ENCODE data around the gene MAP2K6.

MAP2K6 gene

DNA sequence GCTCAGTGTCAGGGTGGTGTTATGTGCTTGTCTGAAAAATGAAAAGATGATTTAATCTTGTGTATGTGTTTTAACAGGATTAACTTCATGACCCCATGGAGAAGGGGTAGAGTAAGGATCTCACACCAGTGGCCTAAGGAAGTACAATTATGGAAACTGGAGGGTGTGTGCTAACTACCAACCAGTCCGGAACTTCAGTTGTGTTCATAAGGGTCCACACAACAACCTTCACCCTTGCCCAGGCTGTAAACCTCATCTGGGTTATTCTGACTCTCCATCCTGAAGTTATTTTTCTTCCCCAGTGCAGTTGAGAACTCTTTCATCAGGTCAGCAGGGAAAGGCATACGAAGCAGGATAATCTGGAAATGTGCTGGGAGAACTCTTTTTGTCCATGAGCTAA, 158.9 kb downstream of the MAP2K6 start:
- no peak for DNase-seq (ENCODE audit: low read depth in 1 of 2, low spot score in 1 of 2)
- no peak for TF ChIP-seq JUND (IDR thresholded peaks at IDR 0.05; ENCODE audit: low read depth)
- in situ Hi-C loops (cut with HindIII; ENCODE audit: low pct_unique_long_range_greater_than_20kb, low sequenced_read_pairs): no loop called here

DNA sequence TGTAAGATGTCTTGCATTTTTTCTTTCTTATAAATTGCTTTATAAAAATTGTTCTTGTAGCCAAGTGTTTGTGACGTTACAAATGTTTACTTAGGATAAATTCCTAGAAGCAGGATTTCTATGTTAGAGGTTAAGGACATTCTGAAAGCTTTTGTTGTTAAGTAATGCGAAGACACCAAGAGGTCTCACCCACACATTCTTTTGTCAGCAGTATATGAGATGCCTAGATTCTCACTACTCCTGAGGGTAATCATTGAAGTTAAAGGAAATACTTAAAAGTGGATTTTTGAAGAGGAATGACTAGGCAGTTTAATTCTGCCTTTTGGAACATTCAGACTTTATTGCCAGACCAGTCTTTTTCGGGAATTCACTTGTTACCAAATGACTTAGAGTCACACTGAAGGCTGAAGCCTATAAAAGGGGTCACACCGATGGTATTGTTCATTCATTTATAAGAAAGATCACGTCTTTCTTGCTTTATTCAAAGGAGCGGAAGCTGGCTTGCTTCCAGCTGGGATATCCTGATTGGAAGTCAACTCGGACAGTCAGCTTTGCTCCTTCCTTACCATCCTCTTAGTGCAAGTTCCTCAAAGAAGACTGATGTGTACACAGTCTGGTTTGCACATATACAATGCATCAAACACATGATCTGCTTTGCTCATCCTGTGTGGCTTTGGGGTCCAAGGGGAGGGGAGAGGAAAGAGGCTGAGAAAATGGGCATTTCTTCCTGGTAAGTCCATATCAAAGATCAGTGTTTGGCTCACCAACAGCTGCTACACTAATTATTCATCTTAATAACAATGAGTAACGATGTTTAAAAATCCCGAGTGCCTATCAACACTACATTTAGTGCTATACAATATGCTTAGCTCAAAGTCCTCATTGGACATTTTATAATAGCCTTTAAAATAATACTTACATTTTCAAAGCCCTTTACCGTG, 160.0 kb downstream of the MAP2K6 start:
- no peak for DNase-seq (ENCODE audit: low read depth in 1 of 2, low spot score in 1 of 2)
- no peak for TF ChIP-seq JUND (IDR thresholded peaks at IDR 0.05; ENCODE audit: low read depth)
- in situ Hi-C loops (cut with HindIII; ENCODE audit: low pct_unique_long_range_greater_than_20kb, low sequenced_read_pairs): no loop called here

DNA sequence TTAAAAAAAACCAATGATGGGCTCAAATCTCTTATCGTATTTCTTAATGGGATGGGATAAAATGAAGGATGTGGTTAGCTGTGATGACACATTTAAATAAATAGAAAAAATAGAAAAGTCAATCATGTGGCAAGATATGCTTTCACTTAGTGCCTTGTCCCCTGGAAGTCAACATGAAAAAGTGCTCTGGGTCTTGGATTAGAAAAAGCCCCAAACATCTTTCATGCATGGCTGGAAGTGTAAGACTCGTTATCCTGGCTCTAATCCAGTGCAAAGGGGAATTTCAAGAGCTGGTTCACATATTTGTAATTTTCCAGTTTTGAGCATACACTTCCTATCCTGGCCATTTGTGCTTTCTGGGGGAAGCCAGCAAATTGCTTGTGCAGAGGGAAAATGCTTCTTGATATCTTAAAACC, 160.9 kb downstream of the MAP2K6 start:
- in situ Hi-C loops (cut with HindIII; ENCODE audit: low pct_unique_long_range_greater_than_20kb, low sequenced_read_pairs): no loop called here
- no peak for DNase-seq (ENCODE audit: low read depth in 1 of 2, low spot score in 1 of 2)
- no peak for TF ChIP-seq JUND (IDR thresholded peaks at IDR 0.05; ENCODE audit: low read depth)

DNA sequence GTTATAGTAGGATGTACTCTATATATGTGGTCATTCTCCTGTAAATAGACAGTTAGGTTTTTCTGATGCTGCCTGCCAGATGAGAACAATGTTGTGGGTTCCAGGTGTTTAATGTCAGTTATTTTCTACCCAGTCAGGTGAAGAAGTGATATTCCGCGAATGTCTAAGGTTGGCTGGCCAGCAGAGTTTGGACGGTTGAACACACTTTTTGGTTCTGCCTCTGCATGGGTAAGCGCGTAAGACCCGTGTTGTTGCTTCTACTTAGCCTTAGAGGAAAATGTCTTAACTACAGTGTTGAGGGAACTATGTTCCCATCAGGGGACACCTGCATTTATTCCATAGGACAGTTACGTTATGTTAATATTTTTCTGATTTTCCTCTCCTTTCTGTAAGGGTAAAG, 162.6 kb downstream of the MAP2K6 start:
- TF ChIP-seq JUND (IDR thresholded peaks at IDR 0.05; ENCODE audit: low read depth): no peak
- in situ Hi-C loops (cut with HindIII; ENCODE audit: low pct_unique_long_range_greater_than_20kb, low sequenced_read_pairs): no loop called here
- no peak for DNase-seq (ENCODE audit: low read depth in 1 of 2, low spot score in 1 of 2)

DNA sequence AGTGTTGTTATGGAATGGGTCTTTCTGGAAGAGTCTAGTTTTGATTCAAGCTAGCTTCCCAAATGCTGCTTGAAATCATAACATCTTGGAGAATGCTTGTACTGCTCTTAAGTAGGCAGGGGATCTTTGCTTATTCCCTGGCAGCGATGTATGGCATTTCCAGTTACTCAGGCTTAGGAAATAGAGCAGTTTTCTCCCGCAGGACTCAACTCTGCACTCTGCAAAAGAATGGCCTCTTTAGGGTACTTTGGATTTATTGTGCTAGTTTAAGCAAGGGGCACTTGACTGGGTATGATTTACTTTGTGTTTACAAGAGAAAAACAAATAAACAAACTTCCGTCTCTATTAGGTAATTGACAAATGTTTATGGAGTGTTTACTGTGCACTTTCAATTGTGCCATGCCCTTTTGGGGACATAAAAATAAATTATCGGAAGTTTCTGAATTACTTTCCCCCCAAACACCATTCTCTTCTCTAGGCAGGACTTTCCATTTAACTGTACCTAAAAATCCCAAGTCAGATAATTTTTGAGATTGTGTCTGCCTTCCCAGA, 164.0 kb downstream of the MAP2K6 start:
- TF ChIP-seq JUND (IDR thresholded peaks at IDR 0.05; ENCODE audit: low read depth): no peak
- in situ Hi-C loops (cut with HindIII; ENCODE audit: low pct_unique_long_range_greater_than_20kb, low sequenced_read_pairs): no loop called here
- no peak for DNase-seq (ENCODE audit: low read depth in 1 of 2, low spot score in 1 of 2)

DNA sequence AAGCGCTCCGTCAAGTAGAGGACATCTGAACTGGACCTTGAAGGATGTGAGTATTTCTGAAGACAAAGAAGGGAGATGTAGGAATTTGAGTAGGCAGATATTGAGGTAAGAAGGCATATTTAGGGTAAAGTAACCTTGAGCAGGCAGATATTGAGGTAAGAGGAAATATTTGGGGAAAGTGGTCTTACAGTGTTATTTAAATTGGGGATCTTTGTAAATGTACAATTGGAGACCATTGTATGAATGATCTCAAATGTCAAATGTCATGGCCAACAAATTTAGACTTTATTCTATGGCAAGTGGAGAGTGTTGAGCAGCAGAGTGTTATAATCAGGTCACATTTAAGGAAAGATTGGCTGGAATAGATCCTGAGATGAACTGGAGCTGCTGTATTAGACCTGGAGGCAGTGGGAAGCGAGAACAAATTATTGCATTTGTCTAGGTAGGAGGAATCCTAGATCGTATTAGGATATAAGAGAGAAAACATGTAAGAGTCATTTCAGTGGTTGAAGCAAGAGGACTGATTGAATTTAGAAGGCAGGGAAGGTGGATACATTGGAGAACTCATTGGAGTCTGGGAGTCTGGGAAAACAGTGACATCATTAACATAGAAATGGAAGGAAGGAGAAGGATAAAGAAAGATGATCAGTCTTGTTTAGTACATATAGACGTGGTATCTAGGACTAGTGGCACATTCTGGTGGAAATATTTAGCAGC, 165.6 kb downstream of the MAP2K6 start:
- no peak for TF ChIP-seq JUND (IDR thresholded peaks at IDR 0.05; ENCODE audit: low read depth)
- no peak for DNase-seq (ENCODE audit: low read depth in 1 of 2, low spot score in 1 of 2)
- in situ Hi-C loops (cut with HindIII; ENCODE audit: low pct_unique_long_range_greater_than_20kb, low sequenced_read_pairs): no loop called here

DNA sequence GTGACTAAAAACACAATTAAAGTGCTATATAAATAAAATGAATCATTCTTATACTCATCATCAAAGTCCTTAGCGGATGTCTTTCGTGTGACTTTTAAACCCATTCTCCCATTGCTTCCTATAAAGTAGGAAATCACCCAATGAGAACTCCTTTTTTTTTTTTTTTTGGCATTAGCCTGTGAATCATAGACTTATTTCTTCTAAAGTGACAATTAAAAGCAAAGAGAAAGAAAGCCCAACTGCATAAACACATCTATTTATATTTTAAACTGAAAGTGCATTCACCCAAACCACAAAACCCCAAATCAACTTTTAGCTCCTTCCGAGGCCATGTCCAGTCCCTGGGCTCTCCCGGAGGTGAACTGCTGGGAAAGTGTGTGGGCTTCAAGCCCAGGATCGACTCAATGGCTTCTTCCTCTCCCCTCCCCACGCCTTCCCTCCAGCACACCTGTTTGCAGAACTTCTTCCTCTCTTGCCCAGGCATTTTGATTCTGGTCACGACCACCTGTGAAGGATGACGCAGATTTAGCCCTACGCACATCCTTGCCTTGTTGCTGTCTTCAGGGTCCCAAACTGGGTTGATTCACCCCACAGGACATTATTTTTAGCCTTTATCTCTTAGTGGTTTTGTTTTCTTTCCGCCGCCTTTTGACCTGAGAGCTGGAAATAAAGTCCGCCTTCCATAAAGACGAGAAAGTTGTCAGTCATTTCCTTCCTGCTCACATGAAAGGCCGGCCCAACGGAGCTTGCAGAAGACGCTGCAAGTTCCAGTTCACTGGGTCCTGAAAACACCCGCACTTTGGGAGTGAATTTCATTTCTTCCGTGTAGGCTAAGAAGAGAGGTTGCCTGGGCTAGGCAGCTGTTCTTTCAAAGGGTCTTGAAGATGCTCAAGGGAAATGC, 166.8 kb downstream of the MAP2K6 start:
- DNase-seq (ENCODE audit: low read depth in 1 of 2, low spot score in 1 of 2): no peak
- in situ Hi-C loops (cut with HindIII; ENCODE audit: low pct_unique_long_range_greater_than_20kb, low sequenced_read_pairs): no loop called here

DNA sequence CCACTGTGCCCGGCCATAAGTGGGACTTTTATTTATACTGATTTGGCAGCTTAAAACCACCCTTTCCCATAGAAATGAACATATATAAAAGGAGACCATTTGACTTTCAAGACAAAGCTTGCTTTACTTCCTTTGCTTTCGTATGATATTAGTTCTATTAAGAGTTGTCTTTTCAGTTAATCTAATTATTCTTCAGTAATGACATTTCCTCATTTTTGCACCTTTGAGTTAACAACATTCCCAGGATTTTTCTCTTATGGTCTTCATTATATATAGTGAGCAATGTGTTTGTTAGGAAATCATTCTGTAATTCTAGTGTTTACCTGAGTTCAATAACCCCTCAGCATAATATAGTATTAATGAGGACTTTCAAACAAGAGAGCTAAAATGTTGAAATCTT, 173.8 kb downstream of the MAP2K6 start:
- no peak for TF ChIP-seq JUND (IDR thresholded peaks at IDR 0.05; ENCODE audit: low read depth)
- no peak for DNase-seq (ENCODE audit: low read depth in 1 of 2, low spot score in 1 of 2)
- in situ Hi-C loops (cut with HindIII; ENCODE audit: low pct_unique_long_range_greater_than_20kb, low sequenced_read_pairs): no loop called here

More for the DNA sequence above, 166.8 kb downstream of the MAP2K6 start:
- TF ChIP-seq JUND (IDR thresholded peaks at IDR 0.05; ENCODE audit: low read depth): no peak

DNA sequence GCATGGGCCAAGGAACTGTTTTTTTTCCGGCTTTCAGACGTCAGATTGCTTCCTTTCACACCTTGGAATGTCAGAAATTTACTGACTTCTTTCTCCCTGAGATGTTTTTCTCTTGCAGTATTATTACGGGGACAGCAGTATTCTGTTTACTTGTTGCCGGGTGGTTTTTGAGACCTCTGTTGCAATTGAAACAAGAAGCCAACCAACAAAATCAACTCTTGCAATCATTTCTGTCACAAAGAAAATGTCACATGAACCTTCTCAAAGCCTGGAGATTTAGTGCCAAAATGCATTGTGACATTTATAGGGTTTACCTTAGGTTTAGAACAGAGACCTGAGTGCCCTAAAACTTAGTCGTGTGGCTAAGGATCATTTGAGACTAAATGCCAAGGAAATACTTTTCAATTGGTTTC, 174.3 kb downstream of the MAP2K6 start:
- no peak for TF ChIP-seq JUND (IDR thresholded peaks at IDR 0.05; ENCODE audit: low read depth)
- in situ Hi-C loops (cut with HindIII; ENCODE audit: low pct_unique_long_range_greater_than_20kb, low sequenced_read_pairs): no loop called here
- peak in 1 of 2 experiments; percentile 47 for DNase-seq (ENCODE audit: low read depth in 1 of 2, low spot score in 1 of 2)

DNA sequence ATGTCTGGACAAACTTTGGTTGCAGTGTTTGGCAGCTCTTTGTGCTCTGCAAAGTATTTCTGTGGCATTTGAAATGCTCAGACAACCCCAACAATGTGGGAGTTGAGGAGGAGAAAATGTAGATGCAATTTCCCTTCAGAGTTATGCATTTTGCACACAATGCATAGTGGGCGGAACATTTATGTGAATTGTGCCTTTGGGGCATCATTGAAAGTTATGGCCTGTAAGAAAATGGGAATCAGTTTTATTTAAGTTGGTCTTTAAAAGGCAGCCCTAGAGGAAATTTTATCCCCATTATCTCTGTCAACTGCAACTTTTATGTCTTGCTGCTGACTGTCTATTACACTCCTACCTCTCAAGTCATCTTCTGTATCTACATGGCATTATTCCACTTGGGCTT, 176.2 kb downstream of the MAP2K6 start:
- in situ Hi-C loops (cut with HindIII; ENCODE audit: low pct_unique_long_range_greater_than_20kb, low sequenced_read_pairs): no loop called here
- DNase-seq (ENCODE audit: low read depth in 1 of 2, low spot score in 1 of 2): no peak

DNA sequence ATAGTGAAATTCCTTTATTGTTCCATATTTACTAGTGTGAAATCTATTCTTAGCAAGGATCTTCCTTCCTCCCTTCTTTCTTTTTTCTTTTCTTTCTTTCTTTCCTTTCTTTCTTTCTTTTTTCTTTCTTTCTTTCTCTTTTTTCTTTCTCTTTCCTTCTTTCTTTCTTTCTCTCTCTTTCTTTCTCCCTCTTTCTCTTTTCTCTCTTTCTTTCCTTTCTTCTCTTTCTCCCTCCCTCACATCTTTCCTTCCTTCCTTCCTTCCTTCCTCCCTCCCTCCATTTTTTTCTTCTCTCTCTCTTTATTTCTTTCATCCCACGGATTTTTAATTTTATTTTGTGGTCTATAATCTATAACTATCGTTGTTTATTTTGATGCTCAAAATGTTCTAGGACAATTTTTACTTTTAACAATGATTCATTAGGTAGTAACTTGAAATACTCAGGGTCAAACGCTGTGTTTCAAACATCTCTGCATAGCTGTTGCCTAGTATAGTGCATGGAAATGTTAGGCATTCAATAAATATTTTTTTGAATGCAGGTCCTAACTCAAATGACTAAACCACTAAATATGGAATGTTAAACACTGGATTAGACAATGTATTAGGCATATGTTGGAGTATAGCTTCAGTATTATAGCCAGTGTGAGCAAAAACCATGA, 178.3 kb downstream of the MAP2K6 start:
- in situ Hi-C loops (cut with HindIII; ENCODE audit: low pct_unique_long_range_greater_than_20kb, low sequenced_read_pairs): no loop called here
- DNase-seq (ENCODE audit: low read depth in 1 of 2, low spot score in 1 of 2): no peak
- no peak for TF ChIP-seq JUND (IDR thresholded peaks at IDR 0.05; ENCODE audit: low read depth)

More for the DNA sequence above, 176.2 kb downstream of the MAP2K6 start:
- TF ChIP-seq JUND (IDR thresholded peaks at IDR 0.05; ENCODE audit: low read depth): no peak

DNA sequence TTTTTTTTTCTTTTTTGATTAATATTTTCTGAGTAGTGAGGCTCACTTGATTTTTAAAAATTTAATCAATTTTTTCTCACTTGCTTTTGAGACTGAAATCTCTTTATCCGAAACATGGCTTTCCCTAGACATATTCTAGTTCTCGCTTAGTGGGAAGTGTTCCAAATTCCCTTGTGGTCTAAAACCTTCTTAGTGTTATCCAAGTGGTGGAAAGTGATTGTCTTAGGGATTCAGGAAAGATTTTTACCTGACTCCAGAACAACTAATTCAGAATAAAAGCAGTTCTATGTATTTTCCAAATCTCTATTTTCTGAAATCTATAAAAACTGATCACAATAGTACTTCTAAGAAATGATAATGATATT, 178.8 kb downstream of the MAP2K6 start:
- no peak for TF ChIP-seq JUND (IDR thresholded peaks at IDR 0.05; ENCODE audit: low read depth)
- in situ Hi-C loops (cut with HindIII; ENCODE audit: low pct_unique_long_range_greater_than_20kb, low sequenced_read_pairs): no loop called here
- DNase-seq (ENCODE audit: low read depth in 1 of 2, low spot score in 1 of 2): no peak
